Subcutaneous adipose tissue (tissue), 4 donors: ENCODE data around the gene WDR82. TPM values are rescaled to one million over a fixed set of nuclear protein-coding genes. Genes with fewer than 3 reads are reported as not detected.

Experiments
- CTCF ChIP-seq: fragments of 450-650 bp; IDR thresholded peaks from one replicate; pipeline ENCODE4 v1.5.1; 2016; ENCODE audit warnings: low read depth, mild to moderate bottlenecking, control low read depth, antibody characterized with exemption, moderate library complexity
- total RNA-seq, 4 donors: library from RNA; depleted of rRNA; stranded (reverse); fragments of >200 nt; gene quantifications; one replicate each; pipeline ENCODE4 v1.1.0, GENCODE V29; 2016

The WDR82 gene
- total RNA-seq, 4 donors from 2014 or later: 48.3 to 56.5 (median 51.6) TPM

DNA sequence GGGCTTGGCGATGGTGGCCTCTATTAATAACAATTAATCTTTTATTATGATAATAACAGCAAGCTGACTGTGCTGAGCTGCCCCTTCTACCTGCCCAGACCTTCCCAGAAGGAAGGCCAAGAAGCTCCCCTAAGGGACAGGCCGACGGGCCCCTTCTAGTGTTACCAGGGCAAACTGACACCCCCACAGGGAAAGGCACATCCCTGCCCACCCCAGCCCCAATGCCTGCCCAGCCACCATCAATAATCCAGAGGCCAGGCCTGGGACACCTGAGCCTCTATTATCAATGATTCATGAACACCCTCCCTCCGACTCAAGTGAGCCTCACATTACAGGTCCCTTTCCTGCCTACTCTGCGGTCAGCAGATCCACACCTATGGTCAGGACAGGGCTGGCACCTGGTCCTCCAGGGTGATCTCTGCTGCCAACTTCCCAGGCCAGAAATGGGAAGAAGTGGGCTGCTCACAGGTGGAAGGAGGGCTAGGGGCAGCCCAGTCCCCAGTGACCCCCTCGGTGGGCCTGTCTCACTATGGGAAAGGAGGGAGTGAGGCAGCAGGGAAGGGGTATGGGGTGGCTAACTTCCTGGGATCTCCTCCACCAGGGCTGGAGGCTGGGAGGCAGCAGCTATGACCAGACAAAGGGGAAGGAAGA is 41.3 kb downstream of the WDR82 start:
- no peak for TF ChIP-seq CTCF

DNA sequence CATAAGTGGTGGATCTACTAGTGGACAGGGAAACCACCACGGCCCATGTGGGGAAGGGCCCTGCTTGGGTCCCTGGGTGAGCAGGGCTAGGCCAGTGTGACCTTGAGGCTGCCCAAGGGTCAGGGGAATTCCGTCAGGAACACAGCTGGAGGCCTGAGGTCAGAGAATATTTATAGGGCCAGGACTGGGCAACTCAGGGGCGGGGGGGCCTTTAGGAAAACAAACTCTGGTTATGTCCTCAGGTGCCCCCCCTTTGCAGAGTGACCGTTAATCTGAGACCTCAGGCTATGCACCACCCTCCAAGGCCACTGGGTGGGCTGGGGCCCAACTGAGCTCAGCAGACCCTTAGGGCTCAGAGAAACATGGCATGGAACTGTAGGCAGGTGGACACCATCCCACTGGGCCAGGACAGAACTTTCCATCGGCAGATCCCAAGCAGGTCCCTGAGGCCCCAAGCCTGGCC is 42.0 kb downstream of the WDR82 start:
- no peak for TF ChIP-seq CTCF

DNA sequence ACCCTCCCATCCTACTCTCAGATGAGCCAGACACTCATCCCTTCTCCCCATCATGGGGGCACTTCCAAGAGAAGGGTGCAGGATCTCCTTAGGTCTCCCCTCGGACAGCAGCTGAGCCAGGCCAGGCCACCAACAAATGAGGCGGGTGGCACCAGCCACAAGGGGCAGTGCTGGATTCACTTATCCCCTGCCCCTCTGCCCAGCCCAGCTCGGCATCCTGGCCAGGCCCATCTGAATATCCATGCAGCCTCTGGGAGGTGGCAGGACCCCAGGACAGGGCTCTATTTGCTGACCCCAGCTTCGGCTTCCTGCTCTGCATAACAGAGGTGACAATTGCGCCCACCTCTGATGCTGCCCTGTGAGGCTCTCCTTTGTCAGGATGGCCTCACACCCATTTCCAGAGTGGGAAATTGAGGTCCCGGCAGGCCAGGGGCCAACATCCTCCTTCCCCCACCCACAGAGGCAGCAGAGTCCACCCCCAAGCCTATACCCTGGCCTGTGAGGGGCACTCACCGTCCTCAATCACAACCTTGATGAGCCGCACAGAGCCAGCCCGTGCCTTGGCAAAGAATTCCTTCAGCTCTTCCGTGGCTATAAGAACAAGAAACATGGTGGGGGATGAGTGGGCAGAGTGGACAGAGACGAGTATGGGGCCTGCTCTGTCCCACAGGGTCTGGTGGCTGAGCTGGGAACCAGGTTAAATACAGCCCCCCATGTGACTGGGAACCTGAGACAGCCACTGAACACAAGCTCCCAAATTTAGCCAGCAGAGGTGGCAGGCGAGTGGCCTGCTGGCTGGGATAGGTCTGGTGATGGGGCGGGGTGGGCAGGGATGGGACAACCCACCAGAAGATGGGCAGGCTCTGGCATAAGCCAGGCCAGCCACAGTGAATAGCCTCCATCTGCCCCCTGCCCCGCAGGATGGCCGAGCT is 43.7 kb downstream of the WDR82 start:
- TF ChIP-seq CTCF: no peak

DNA sequence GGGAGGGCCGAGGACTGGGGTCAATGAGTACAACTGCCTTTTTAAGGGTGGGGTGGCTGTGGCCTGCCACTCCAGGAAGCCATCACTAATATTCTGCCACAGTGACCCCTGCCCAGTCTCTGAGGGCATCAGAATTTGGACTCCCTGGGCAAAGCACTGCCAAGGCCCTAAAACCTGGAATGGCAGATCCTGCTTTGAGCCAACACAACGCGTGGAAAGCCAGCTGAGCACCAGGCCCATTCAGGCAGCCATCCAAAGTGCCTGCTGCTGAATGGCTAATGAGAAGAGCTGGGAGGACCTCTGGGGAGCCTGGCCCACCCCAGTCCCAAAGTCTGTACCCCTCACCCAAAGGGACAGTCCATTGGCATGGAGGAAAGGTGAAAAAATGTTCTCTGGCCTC is 44.5 kb downstream of the WDR82 start:
- no peak for TF ChIP-seq CTCF

GRCh38 chr3:52233108-52233591 is 45.3 kb downstream of the WDR82 start:
- no peak for TF ChIP-seq CTCF

GRCh38 chr3:52232279-52233107 is 46.0 kb downstream of the WDR82 start:
- TF ChIP-seq CTCF: no peak
